Fibroblast of lung (primary cell): ENCODE results near the gene IL34. TPM values are rescaled to one million over a fixed set of nuclear protein-coding genes. Genes with fewer than 3 reads are reported as not detected.
A peak's percentile ranks its signal among the peaks of the same experiment; 100 is the strongest.

Experiments used
- DNase-seq, 2 donors: peaks; one replicate each; pipeline versions ENCODE4 v3.0.0 to v3.0.0-alpha.2; 2010; ENCODE audit warnings: low read depth in 2 of 2
- H2AFZ ChIP-seq: 2 replicates; pipeline ENCODE4 v1.5.1; 2012; ENCODE audit warnings: low read length, control low read depth, inconsistent platforms
- H3K27ac ChIP-seq: 2 replicates; pipeline ENCODE4 v1.5.1; 2011; ENCODE audit warnings: low read length, control low read depth; ENCODE audit not compliant: insufficient read depth
- H3K27me3 ChIP-seq: 2 replicates; pipeline ENCODE4 v1.5.1; 2011; ENCODE audit warnings: mild to moderate bottlenecking, low read length; ENCODE audit not compliant: control insufficient read depth, insufficient read depth
- H3K36me3 ChIP-seq: 2 replicates; pipeline ENCODE4 v1.5.1; 2011; ENCODE audit warnings: low read length; ENCODE audit not compliant: control insufficient read depth, insufficient read depth
- H3K4me1 ChIP-seq: 2 replicates; pipeline ENCODE4 v1.5.1; 2011; ENCODE audit warnings: low read length; ENCODE audit not compliant: control insufficient read depth, insufficient read depth; ENCODE audit errors: extremely low read depth
- H3K4me2 ChIP-seq: 2 replicates; pipeline ENCODE4 v1.5.1; 2011; ENCODE audit warnings: low read length, control low read depth; ENCODE audit not compliant: insufficient read depth; ENCODE audit errors: extremely low read depth
- H3K4me3 ChIP-seq, 4 experiments: fragments of 200-600 bp in 1 of 4; sonication (generic) in 1 of 4; replicated peaks in 1 of 4; 2 replicates each; pipeline ENCODE4 v1.5.1; 2011 to 2016; ENCODE audit warnings: low read length in 4 of 4, low read depth in 3 of 4, mild to moderate bottlenecking in 3 of 4, control low read depth in 2 of 4, inconsistent platforms in 1 of 4, mixed read lengths in 1 of 4; ENCODE audit not compliant: insufficient read depth in 1 of 4; ENCODE audit errors: control extremely low read depth in 1 of 4
- H3K79me2 ChIP-seq: 2 replicates; pipeline ENCODE4 v1.5.1; 2012; ENCODE audit warnings: mild to moderate bottlenecking, low read length, inconsistent platforms; ENCODE audit not compliant: control insufficient read depth, insufficient read depth
- H3K9ac ChIP-seq: 2 replicates; pipeline ENCODE4 v1.5.1; 2011; ENCODE audit warnings: mild to moderate bottlenecking, low read length, control low read depth; ENCODE audit not compliant: insufficient read depth
- H3K9me3 ChIP-seq: 2 replicates; pipeline ENCODE4 v1.5.1; 2012; ENCODE audit warnings: low read depth, low read length; ENCODE audit not compliant: control insufficient read depth, insufficient read depth
- H4K20me1 ChIP-seq: 2 replicates; pipeline ENCODE4 v1.5.1; 2011; ENCODE audit warnings: low read length; ENCODE audit not compliant: control insufficient read depth, insufficient read depth; ENCODE audit errors: extremely low read depth
- EZH2 ChIP-seq: IDR thresholded peaks from 2 replicates; pipeline ENCODE4 v1.5.1; 2012; ENCODE audit warnings: low read length, control low read depth, mild to moderate bottlenecking; ENCODE audit errors: missing control alignments
- polyA plus RNA-seq, 2 donors: library from polyadenylated mRNA; depleted of rRNA in 1 of 2; stranded (reverse) in 1 of 2; unstranded in 1 of 2; fragments of >200 nt; gene quantifications; 2 replicates each; pipeline ENCODE4 v1.2.1, GENCODE V29; 2011 to 2012; ENCODE audit warnings: missing spikeins in 1 of 2
- total RNA-seq: library from RNA; depleted of rRNA; stranded (reverse); fragments of >200 nt; gene quantifications from 2 replicates; pipeline ENCODE4 v1.2.1, GENCODE V29; 2014
- TF ChIP-seq, protein P1 (sequence below), 2 donors: IDR thresholded peaks in 1 of 2; conservative IDR thresholded peaks in 1 of 2; 1 replicate in 1 of 2; 2 replicates in 1 of 2; pipeline ENCODE4 v1.5.1; 2011 to 2012; ENCODE audit warnings: low read length in 2 of 2, control low read depth in 1 of 2, inconsistent platforms in 1 of 2, low read depth in 1 of 2, mild to moderate bottlenecking in 1 of 2

The IL34 gene
- total and polyA plus RNA-seq, 2 donors (not counting 1 experiment from before 2014, with no cell fraction given), result 0.45 to 5.4 TPM

GRCh38 chr16:70661534-70661917 lies 15.2 kb downstream of the IL34 start:
- Histone ChIP-seq H3K27ac (no peak overlapping the region), H3K4me2 (no peak overlapping the region), H3K79me2 (peaks cover 5% of the 10 kb centered on the region), H3K36me3 (peaks cover 43% of the 10 kb centered on the region), H2AFZ (no peak overlapping the region), H3K9me3 (no peaks in the 10 kb centered on the region), H3K9ac (no peak overlapping the region), H4K20me1 (no peaks in the 10 kb centered on the region), H3K27me3 (no peaks in the 10 kb centered on the region), H3K4me3 (no peak overlapping the region), H3K4me1 (peaks cover 6% of the 10 kb centered on the region)
- no peak for DNase-seq
- TF ChIP-seq, protein P1, sequence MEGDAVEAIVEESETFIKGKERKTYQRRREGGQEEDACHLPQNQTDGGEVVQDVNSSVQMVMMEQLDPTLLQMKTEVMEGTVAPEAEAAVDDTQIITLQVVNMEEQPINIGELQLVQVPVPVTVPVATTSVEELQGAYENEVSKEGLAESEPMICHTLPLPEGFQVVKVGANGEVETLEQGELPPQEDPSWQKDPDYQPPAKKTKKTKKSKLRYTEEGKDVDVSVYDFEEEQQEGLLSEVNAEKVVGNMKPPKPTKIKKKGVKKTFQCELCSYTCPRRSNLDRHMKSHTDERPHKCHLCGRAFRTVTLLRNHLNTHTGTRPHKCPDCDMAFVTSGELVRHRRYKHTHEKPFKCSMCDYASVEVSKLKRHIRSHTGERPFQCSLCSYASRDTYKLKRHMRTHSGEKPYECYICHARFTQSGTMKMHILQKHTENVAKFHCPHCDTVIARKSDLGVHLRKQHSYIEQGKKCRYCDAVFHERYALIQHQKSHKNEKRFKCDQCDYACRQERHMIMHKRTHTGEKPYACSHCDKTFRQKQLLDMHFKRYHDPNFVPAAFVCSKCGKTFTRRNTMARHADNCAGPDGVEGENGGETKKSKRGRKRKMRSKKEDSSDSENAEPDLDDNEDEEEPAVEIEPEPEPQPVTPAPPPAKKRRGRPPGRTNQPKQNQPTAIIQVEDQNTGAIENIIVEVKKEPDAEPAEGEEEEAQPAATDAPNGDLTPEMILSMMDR (conservative IDR thresholded peaks at IDR 0.05 in 1 of 2, IDR thresholded peaks at IDR 0.05 in 1 of 2; ENCODE audit: low read depth in 1 of 2, low read length in 2 of 2), result no peak
- TF ChIP-seq EZH2, result no peak

GRCh38 chr16:70661918-70662641 lies 15.7 kb downstream of the IL34 start:
- no peak overlapping the region for H3K9ac ChIP-seq
- H3K4me1 ChIP-seq, result peaks cover 6% of the 10 kb centered on the region
- no peaks in the 10 kb centered on the region for H4K20me1 ChIP-seq
- TF ChIP-seq, protein P1 (conservative IDR thresholded peaks at IDR 0.05 in 1 of 2, IDR thresholded peaks at IDR 0.05 in 1 of 2; ENCODE audit: low read depth in 1 of 2, low read length in 2 of 2), result no peak
- TF ChIP-seq EZH2, result no peak
- H3K27ac ChIP-seq, result no peak overlapping the region
- H2AFZ ChIP-seq, result no peak overlapping the region
- no peaks in the 10 kb centered on the region for H3K9me3 ChIP-seq
- peaks cover 46% of the 10 kb centered on the region for H3K36me3 ChIP-seq
- peaks cover 5% of the 10 kb centered on the region for H3K79me2 ChIP-seq
- no peak overlapping the region for H3K4me2 ChIP-seq
- H3K4me3 ChIP-seq, result no peak overlapping the region
- H3K27me3 ChIP-seq, result no peaks in the 10 kb centered on the region
- peak; percentile 56 for DNase-seq

DNA sequence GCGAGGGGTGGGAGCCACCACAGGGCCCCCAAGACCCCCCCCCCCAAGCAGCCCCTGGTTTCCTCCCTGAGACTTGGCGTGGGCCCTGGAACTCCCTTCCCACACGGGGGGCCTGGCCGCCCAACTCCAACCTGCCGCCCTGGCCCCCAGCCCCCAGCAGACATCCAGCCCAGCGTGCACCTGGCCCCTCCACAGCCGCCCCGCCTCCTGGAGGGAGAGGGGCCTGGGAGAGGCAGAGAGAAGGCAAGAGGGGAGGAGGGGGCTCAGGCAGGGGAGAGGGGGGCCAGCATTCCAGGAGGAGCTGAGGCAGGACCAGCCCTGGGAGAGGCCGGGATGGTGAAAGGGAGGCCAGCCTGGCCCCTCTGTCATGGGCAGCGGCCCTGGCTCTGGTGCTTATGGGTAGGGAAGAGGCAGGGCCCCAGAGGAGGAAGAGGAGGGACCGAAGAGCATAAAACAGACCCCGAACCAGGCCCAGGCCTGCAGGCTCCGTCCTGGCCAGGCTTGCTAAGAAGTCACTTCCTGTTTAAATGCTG lies 16.7 kb downstream of the IL34 start:
- no peak overlapping the region for H3K4me2 ChIP-seq
- H3K4me3 ChIP-seq, result no peak overlapping the region
- DNase-seq, result no peak
- peaks cover 46% of the 10 kb centered on the region for H3K36me3 ChIP-seq
- H3K4me1 ChIP-seq, result peaks cover 6% of the 10 kb centered on the region
- H3K27ac ChIP-seq, result no peak overlapping the region
- no peak for TF ChIP-seq EZH2
- TF ChIP-seq, protein P1 (conservative IDR thresholded peaks at IDR 0.05 in 1 of 2, IDR thresholded peaks at IDR 0.05 in 1 of 2; ENCODE audit: low read depth in 1 of 2, low read length in 2 of 2), result no peak
- no peak overlapping the region for H2AFZ ChIP-seq
- H4K20me1 ChIP-seq, result no peaks in the 10 kb centered on the region
- H3K9me3 ChIP-seq, result no peaks in the 10 kb centered on the region
- H3K27me3 ChIP-seq, result no peaks in the 10 kb centered on the region
- no peak overlapping the region for H3K9ac ChIP-seq
- H3K79me2 ChIP-seq, result peaks cover 5% of the 10 kb centered on the region
